Measurements from ENCODE around the gene TRPV3.
"Not testable (repeated sequence)": the region's sequence is repeated elsewhere in the genome, so short reads cannot be mapped to it uniquely, and the experiment has no call there.

TRPV3 gene

GRCh38 chr17:3531266-3532101 is 26.1 kb downstream of the TRPV3 start:
- Histone ChIP-seq H3K9me3 (ENCODE audit: control insufficient read depth, insufficient read depth, low read length) (no peaks in the 10 kb centered on the region), H3K27ac (ENCODE audit: low read depth, low read length) (no peak overlapping the region), H3K4me3 (ENCODE audit: low read depth, low read length) (no peak overlapping the region), H3K36me3 (ENCODE audit: control insufficient read depth, insufficient read depth, low read length) (no peaks in the 10 kb centered on the region), H3K27me3 (ENCODE audit: control insufficient read depth, insufficient read depth, low read length) (no peaks in the 10 kb centered on the region), H3K9ac (ENCODE audit: low read depth, low read length) (no peak overlapping the region), H3K4me1 (ENCODE audit: control insufficient read depth, insufficient read depth, low read length) (peaks cover 14% of the 10 kb centered on the region)

GRCh38 chr17:3529817-3530741 is 27.5 kb downstream of the TRPV3 start:
- Histone ChIP-seq H3K27ac (ENCODE audit: low read depth, low read length) (peak overlapping the region; percentile 76), H3K4me1 (ENCODE audit: control insufficient read depth, insufficient read depth, low read length) (peaks cover 7% of the 10 kb centered on the region; the same call in 1 of the 2 replicates)

GRCh38 chr17:3528880-3529511 is 28.6 kb downstream of the TRPV3 start:
- no peak overlapping the region for H3K9ac ChIP-seq (ENCODE audit: low read depth, low read length)
- no peak overlapping the region for H3K4me3 ChIP-seq (ENCODE audit: low read depth, low read length)
- peaks cover 7% of the 10 kb centered on the region; the same call in 1 of the 2 replicates for H3K4me1 ChIP-seq (ENCODE audit: control insufficient read depth, insufficient read depth, low read length)
- no peaks in the 10 kb centered on the region for H3K27me3 ChIP-seq (ENCODE audit: control insufficient read depth, insufficient read depth, low read length)
- H3K9me3 ChIP-seq (ENCODE audit: control insufficient read depth, insufficient read depth, low read length) = no peaks in the 10 kb centered on the region
- H3K27ac ChIP-seq (ENCODE audit: low read depth, low read length) = no peak overlapping the region
- no peaks in the 10 kb centered on the region for H3K36me3 ChIP-seq (ENCODE audit: control insufficient read depth, insufficient read depth, low read length)

More at GRCh38 chr17:3529817-3530741, 27.5 kb downstream of the TRPV3 start:
- H3K9ac ChIP-seq (ENCODE audit: low read depth, low read length) = no peak overlapping the region
- H3K27me3 ChIP-seq (ENCODE audit: control insufficient read depth, insufficient read depth, low read length) = no peaks in the 10 kb centered on the region
- no peaks in the 10 kb centered on the region for H3K36me3 ChIP-seq (ENCODE audit: control insufficient read depth, insufficient read depth, low read length)
- no peak overlapping the region for H3K4me3 ChIP-seq (ENCODE audit: low read depth, low read length)
- H3K9me3 ChIP-seq (ENCODE audit: control insufficient read depth, insufficient read depth, low read length) = no peaks in the 10 kb centered on the region

GRCh38 chr17:3528403-3528851 is 29.2 kb downstream of the TRPV3 start:
- Histone ChIP-seq H3K4me1 (ENCODE audit: control insufficient read depth, insufficient read depth, low read length) (peaks cover 7% of the 10 kb centered on the region; the same call in 1 of the 2 replicates), H3K27ac (ENCODE audit: low read depth, low read length) (no peak overlapping the region), H3K36me3 (ENCODE audit: control insufficient read depth, insufficient read depth, low read length) (no peaks in the 10 kb centered on the region), H3K27me3 (ENCODE audit: control insufficient read depth, insufficient read depth, low read length) (no peaks in the 10 kb centered on the region), H3K4me3 (ENCODE audit: low read depth, low read length) (no peak overlapping the region), H3K9ac (ENCODE audit: low read depth, low read length) (no peak overlapping the region), H3K9me3 (ENCODE audit: control insufficient read depth, insufficient read depth, low read length) (no peaks in the 10 kb centered on the region)

GRCh38 chr17:3527896-3528295 is 29.7 kb downstream of the TRPV3 start:
- H3K4me1 ChIP-seq (ENCODE audit: control insufficient read depth, insufficient read depth, low read length) = peaks cover 7% of the 10 kb centered on the region; the same call in 1 of the 2 replicates
- H3K9me3 ChIP-seq (ENCODE audit: control insufficient read depth, insufficient read depth, low read length) = no peaks in the 10 kb centered on the region
- H3K9ac ChIP-seq (ENCODE audit: low read depth, low read length) = no peak overlapping the region
- no peaks in the 10 kb centered on the region for H3K27me3 ChIP-seq (ENCODE audit: control insufficient read depth, insufficient read depth, low read length)
- no peak overlapping the region for H3K4me3 ChIP-seq (ENCODE audit: low read depth, low read length)
- no peaks in the 10 kb centered on the region for H3K36me3 ChIP-seq (ENCODE audit: control insufficient read depth, insufficient read depth, low read length)
- H3K27ac ChIP-seq (ENCODE audit: low read depth, low read length) = no peak overlapping the region

- H3K36me3 ChIP-seq (ENCODE audit: control insufficient read depth, insufficient read depth, low read length) = no peaks in the 10 kb centered on the region
- no peaks in the 10 kb centered on the region for H3K27me3 ChIP-seq (ENCODE audit: control insufficient read depth, insufficient read depth, low read length)
- H3K9me3 ChIP-seq (ENCODE audit: control insufficient read depth, insufficient read depth, low read length) = no peaks in the 10 kb centered on the region
Measured at GRCh38 chr17:3527468-3527867, 30.1 kb downstream of the TRPV3 start.

GRCh38 chr17:3526971-3527370 is 30.6 kb downstream of the TRPV3 start:
- peaks cover 7% of the 10 kb centered on the region; the same call in 1 of the 2 replicates for H3K4me1 ChIP-seq (ENCODE audit: control insufficient read depth, insufficient read depth, low read length)
- no peak overlapping the region for H3K27ac ChIP-seq (ENCODE audit: low read depth, low read length)
- no peak overlapping the region for H3K9ac ChIP-seq (ENCODE audit: low read depth, low read length)
- no peaks in the 10 kb centered on the region for H3K36me3 ChIP-seq (ENCODE audit: control insufficient read depth, insufficient read depth, low read length)
- H3K4me3 ChIP-seq (ENCODE audit: low read depth, low read length) = no peak overlapping the region
- no peaks in the 10 kb centered on the region for H3K27me3 ChIP-seq (ENCODE audit: control insufficient read depth, insufficient read depth, low read length)
- H3K9me3 ChIP-seq (ENCODE audit: control insufficient read depth, insufficient read depth, low read length) = no peaks in the 10 kb centered on the region

More at GRCh38 chr17:3527468-3527867, 30.1 kb downstream of the TRPV3 start:
- peaks cover 7% of the 10 kb centered on the region; the same call in 1 of the 2 replicates for H3K4me1 ChIP-seq (ENCODE audit: control insufficient read depth, insufficient read depth, low read length)
- no peak overlapping the region for H3K4me3 ChIP-seq (ENCODE audit: low read depth, low read length)
- no peak overlapping the region for H3K27ac ChIP-seq (ENCODE audit: low read depth, low read length)
- no peak overlapping the region for H3K9ac ChIP-seq (ENCODE audit: low read depth, low read length)

- no peak overlapping the region for H3K27ac ChIP-seq (ENCODE audit: low read depth, low read length)
Measured at GRCh38 chr17:3526491-3526890, 31.1 kb downstream of the TRPV3 start.

GRCh38 chr17:3524024-3524423 is 33.6 kb downstream of the TRPV3 start:
- no peaks in the 10 kb centered on the region for H3K9me3 ChIP-seq (ENCODE audit: control insufficient read depth, insufficient read depth, low read length)
- H3K4me1 ChIP-seq (ENCODE audit: control insufficient read depth, insufficient read depth, low read length) = no peaks in the 10 kb centered on the region
- no peaks in the 10 kb centered on the region for H3K27me3 ChIP-seq (ENCODE audit: control insufficient read depth, insufficient read depth, low read length)
- H3K36me3 ChIP-seq (ENCODE audit: control insufficient read depth, insufficient read depth, low read length) = no peaks in the 10 kb centered on the region
- H3K27ac ChIP-seq (ENCODE audit: low read depth, low read length) = no peak overlapping the region
- H3K9ac ChIP-seq (ENCODE audit: low read depth, low read length) = no peak overlapping the region
- H3K4me3 ChIP-seq (ENCODE audit: low read depth, low read length) = no peak overlapping the region

More at GRCh38 chr17:3526491-3526890, 31.1 kb downstream of the TRPV3 start:
- Histone ChIP-seq H3K4me3 (ENCODE audit: low read depth, low read length) (no peak overlapping the region), H3K36me3 (ENCODE audit: control insufficient read depth, insufficient read depth, low read length) (no peaks in the 10 kb centered on the region), H3K9ac (ENCODE audit: low read depth, low read length) (no peak overlapping the region), H3K4me1 (ENCODE audit: control insufficient read depth, insufficient read depth, low read length) (peaks cover 7% of the 10 kb centered on the region; the same call in 1 of the 2 replicates), H3K9me3 (ENCODE audit: control insufficient read depth, insufficient read depth, low read length) (no peaks in the 10 kb centered on the region), H3K27me3 (ENCODE audit: control insufficient read depth, insufficient read depth, low read length) (no peaks in the 10 kb centered on the region)

GRCh38 chr17:3519472-3519871 is 38.1 kb downstream of the TRPV3 start:
- not testable (repeated sequence) for H3K36me3 ChIP-seq (ENCODE audit: control insufficient read depth, insufficient read depth, low read length); H3K9me3 ChIP-seq (ENCODE audit: control insufficient read depth, insufficient read depth, low read length); H3K27ac ChIP-seq (ENCODE audit: low read depth, low read length); H3K4me3 ChIP-seq (ENCODE audit: low read depth, low read length); H3K4me1 ChIP-seq (ENCODE audit: control insufficient read depth, insufficient read depth, low read length); H3K27me3 ChIP-seq (ENCODE audit: control insufficient read depth, insufficient read depth, low read length); H3K9ac ChIP-seq (ENCODE audit: low read depth, low read length)

Data from HUES48 (cell line).